ENCODE measurements around the gene DGAT2. TPM values are rescaled to one million over a fixed set of nuclear protein-coding genes. Genes with fewer than 3 reads are reported as not detected.
"Not testable (repeated sequence)": the region's sequence is repeated elsewhere in the genome, so short reads cannot be mapped to it uniquely, and the experiment has no call there.

Gene DGAT2
- total RNA-seq, 1 donor = 0.43 TPM

GRCh38 chr11:75735181-75735845, 33.3 kb upstream of the DGAT2 start:
- TF ChIP-seq CTCF (IDR thresholded peaks at IDR 0.05; ENCODE audit: insufficient read depth, low read depth, low read length) = no peak
- H3K4me3 ChIP-seq (ENCODE audit: low read depth, low read length) = no peak overlapping the region
- DNase-seq (ENCODE audit: low read depth) = no peak

DNA sequence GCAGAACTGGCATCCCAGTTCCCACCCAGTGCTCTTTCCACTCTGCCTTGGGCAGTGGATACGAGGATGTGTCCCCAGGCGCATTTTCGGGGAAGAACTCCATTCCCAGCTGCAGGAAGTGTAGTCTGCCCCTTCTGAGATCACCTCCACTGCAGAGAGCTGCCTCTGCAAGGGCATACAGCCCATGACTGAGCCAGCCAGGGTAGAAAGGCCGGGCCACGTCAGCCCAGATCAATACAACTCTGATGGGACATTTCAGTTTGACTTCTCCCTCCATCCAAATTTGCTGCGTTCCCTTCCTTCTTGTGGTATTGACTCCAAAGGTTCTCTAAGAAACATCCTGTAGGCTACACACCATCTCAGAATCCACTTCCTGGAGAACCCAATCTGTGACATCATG, 31.3 kb upstream of the DGAT2 start:
- DNase-seq (ENCODE audit: low read depth) = no peak
- H3K4me3 ChIP-seq (ENCODE audit: low read depth, low read length) = no peak overlapping the region
- no peak for TF ChIP-seq CTCF (IDR thresholded peaks at IDR 0.05; ENCODE audit: insufficient read depth, low read depth, low read length)

- H3K4me3 ChIP-seq (ENCODE audit: low read depth, low read length) = no peak overlapping the region
- no peak for DNase-seq (ENCODE audit: low read depth)
- TF ChIP-seq CTCF (IDR thresholded peaks at IDR 0.05; ENCODE audit: insufficient read depth, low read depth, low read length) = no peak
Measured at GRCh38 chr11:75740681-75741080, 27.9 kb upstream of the DGAT2 start.

- H3K4me3 ChIP-seq (ENCODE audit: low read depth, low read length) = not testable (repeated sequence)
Measured at GRCh38 chr11:75743159-75743558, 25.4 kb upstream of the DGAT2 start.

GRCh38 chr11:75743711-75744563, 24.6 kb upstream of the DGAT2 start:
- H3K4me3 ChIP-seq (ENCODE audit: low read depth, low read length) = no peak overlapping the region
- DNase-seq (ENCODE audit: low read depth) = no peak
- no peak for TF ChIP-seq CTCF (IDR thresholded peaks at IDR 0.05; ENCODE audit: insufficient read depth, low read depth, low read length)

More at GRCh38 chr11:75743159-75743558, 25.4 kb upstream of the DGAT2 start:
- not testable (repeated sequence) for DNase-seq (ENCODE audit: low read depth)

DNA sequence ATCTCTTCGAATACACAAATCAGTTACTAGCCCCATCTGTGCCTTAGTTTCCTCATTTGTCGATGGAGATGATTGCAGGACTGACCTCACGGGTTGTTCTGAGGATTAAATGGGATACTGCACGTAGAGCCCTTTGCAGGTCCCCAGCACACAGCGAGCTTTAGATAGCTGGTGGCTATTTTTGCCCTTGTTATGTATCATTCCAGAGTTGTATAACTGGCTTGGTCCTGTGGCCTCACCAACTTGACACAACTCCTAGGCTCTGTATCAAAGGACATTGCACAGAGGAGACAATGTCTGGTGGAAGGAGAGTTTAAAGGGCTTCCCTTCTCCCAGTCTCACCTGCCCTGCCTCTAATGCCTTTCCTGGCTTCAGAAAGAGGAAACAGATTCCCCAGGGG, 22.8 kb upstream of the DGAT2 start:
- DNase-seq (ENCODE audit: low read depth) = no peak
- no peak overlapping the region for H3K4me3 ChIP-seq (ENCODE audit: low read depth, low read length)
- no peak for TF ChIP-seq CTCF (IDR thresholded peaks at IDR 0.05; ENCODE audit: insufficient read depth, low read depth, low read length)

DNA sequence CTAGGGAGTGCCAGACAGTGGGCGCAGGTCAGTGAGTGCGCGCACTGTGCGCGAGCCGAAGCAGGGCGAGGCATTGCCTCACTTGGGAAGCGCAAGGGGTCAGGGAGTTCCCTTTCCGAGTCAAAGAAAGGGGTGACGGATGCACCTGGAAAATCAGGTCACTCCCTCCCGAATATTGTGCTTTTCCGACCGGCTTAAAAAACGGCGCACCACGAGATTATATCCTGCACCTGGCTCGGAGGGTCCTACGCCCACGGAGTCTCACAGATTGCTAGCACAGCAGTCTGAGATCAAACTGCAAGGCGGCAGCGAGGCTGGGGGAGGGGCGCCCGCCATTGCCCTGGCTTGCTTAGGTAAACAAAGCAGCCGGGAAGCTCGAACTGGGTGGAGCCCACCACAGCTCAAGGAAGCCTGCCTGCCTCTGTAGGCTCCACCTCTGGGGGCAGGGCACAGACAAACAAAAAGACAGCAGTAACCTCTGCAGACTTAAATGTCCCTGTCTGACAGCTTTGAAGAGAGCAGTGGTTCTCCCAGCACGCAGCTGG, 19.8 kb upstream of the DGAT2 start:
- not testable (repeated sequence) for DNase-seq (ENCODE audit: low read depth); H3K4me3 ChIP-seq (ENCODE audit: low read depth, low read length)

GRCh38 chr11:75754933-75755332, 13.6 kb upstream of the DGAT2 start:
- not testable (repeated sequence) for H3K4me3 ChIP-seq (ENCODE audit: low read depth, low read length); DNase-seq (ENCODE audit: low read depth)
